HG03064 (cell line): ENCODE data around the gene NT5DC3.

Source experiments
- ATAC-seq: cut with Tn5 transposase; IDR thresholded peaks from one replicate; pipeline ENCODE4 v1.9.1; 2021; ENCODE audit warnings: low read depth; ENCODE audit not compliant: unreplicated experiment

NT5DC3 gene

GRCh38 chr12:103833095-103833775 is 7.8 kb downstream of the NT5DC3 start:
- ATAC-seq, result no peak

- ATAC-seq, result peak; percentile 78
Measured at GRCh38 chr12:103832048-103832997, 8.7 kb downstream of the NT5DC3 start.

- ATAC-seq, result no peak
Measured at GRCh38 chr12:103830730-103831320, 10.2 kb downstream of the NT5DC3 start.

GRCh38 chr12:103830025-103830725 is 10.9 kb downstream of the NT5DC3 start:
- no peak for ATAC-seq

- ATAC-seq, result no peak
Measured at GRCh38 chr12:103829092-103829491, 11.9 kb downstream of the NT5DC3 start.

- no peak for ATAC-seq
Measured at GRCh38 chr12:103827911-103828391, 13.1 kb downstream of the NT5DC3 start.

GRCh38 chr12:103824845-103825244 is 16.2 kb downstream of the NT5DC3 start:
- ATAC-seq, result no peak

GRCh38 chr12:103824290-103824689 is 16.7 kb downstream of the NT5DC3 start:
- ATAC-seq, result no peak

GRCh38 chr12:103823871-103824270 is 17.2 kb downstream of the NT5DC3 start:
- ATAC-seq, result no peak

GRCh38 chr12:103821773-103822172 is 19.3 kb downstream of the NT5DC3 start:
- ATAC-seq, result no peak

- no peak for ATAC-seq
Measured at GRCh38 chr12:103820881-103821489, 20.0 kb downstream of the NT5DC3 start.

GRCh38 chr12:103820361-103820760 is 20.7 kb downstream of the NT5DC3 start:
- ATAC-seq, result no peak

- no peak for ATAC-seq
Measured at GRCh38 chr12:103819892-103820291, 21.1 kb downstream of the NT5DC3 start.

GRCh38 chr12:103819312-103819711 is 21.7 kb downstream of the NT5DC3 start:
- ATAC-seq, result no peak

- no peak for ATAC-seq
Measured at GRCh38 chr12:103817791-103818190, 23.2 kb downstream of the NT5DC3 start.

GRCh38 chr12:103816663-103817062 is 24.4 kb downstream of the NT5DC3 start:
- no peak for ATAC-seq

- no peak for ATAC-seq
Measured at GRCh38 chr12:103814436-103814835, 26.6 kb downstream of the NT5DC3 start.

- ATAC-seq, result no peak
Measured at GRCh38 chr12:103813949-103814348, 27.1 kb downstream of the NT5DC3 start.

- ATAC-seq, result no peak
Measured at GRCh38 chr12:103813426-103813825, 27.6 kb downstream of the NT5DC3 start.

- no peak for ATAC-seq
Measured at GRCh38 chr12:103812789-103813188, 28.2 kb downstream of the NT5DC3 start.
